A204.1 (cell line): ENCODE measurements around the gene ATG14.
"Not testable (repeated sequence)": the region's sequence is repeated elsewhere in the genome, so short reads cannot be mapped to it uniquely, and the experiment has no call there.

Experiments
- FAIRE-seq: peaks from 2 replicates; lab custom pipeline; 2012; peaks lifted over from hg19 to GRCh38; lab: Jason Lieb, UNC

The ATG14 gene

GRCh38 chr14:55350461-55350860, 61.2 kb downstream of the ATG14 start:
- FAIRE-seq, result no peak

GRCh38 chr14:55349565-55349964, 62.1 kb downstream of the ATG14 start:
- no peak for FAIRE-seq

GRCh38 chr14:55348766-55349453, 62.7 kb downstream of the ATG14 start:
- FAIRE-seq, result no peak

GRCh38 chr14:55347748-55348147, 63.9 kb downstream of the ATG14 start:
- no peak for FAIRE-seq

GRCh38 chr14:55347040-55347439, 64.6 kb downstream of the ATG14 start:
- no peak for FAIRE-seq

- FAIRE-seq, result not testable (repeated sequence)
These were observed 67.0 kb downstream of the ATG14 start for GRCh38 chr14:55344582-55345163.

GRCh38 chr14:55341781-55342180, 69.8 kb downstream of the ATG14 start:
- FAIRE-seq, result no peak

GRCh38 chr14:55340482-55340881, 71.1 kb downstream of the ATG14 start:
- no peak for FAIRE-seq

GRCh38 chr14:55339770-55340169, 71.9 kb downstream of the ATG14 start:
- FAIRE-seq, result no peak

GRCh38 chr14:55336691-55337090, 74.9 kb downstream of the ATG14 start:
- FAIRE-seq, result no peak

- FAIRE-seq, result no peak
These were observed 75.5 kb downstream of the ATG14 start for GRCh38 chr14:55336162-55336561.

GRCh38 chr14:55333711-55334485, 77.7 kb downstream of the ATG14 start:
- FAIRE-seq, result no peak

- no peak for FAIRE-seq
These were observed 78.7 kb downstream of the ATG14 start for GRCh38 chr14:55332654-55333570.

GRCh38 chr14:55329999-55330710, 81.5 kb downstream of the ATG14 start:
- FAIRE-seq, result no peak

- FAIRE-seq, result no peak
These were observed 83.3 kb downstream of the ATG14 start for GRCh38 chr14:55328317-55328716.

GRCh38 chr14:55327179-55327578, 84.5 kb downstream of the ATG14 start:
- no peak for FAIRE-seq

- FAIRE-seq, result no peak
These were observed 86.8 kb downstream of the ATG14 start for GRCh38 chr14:55324812-55325211.

- no peak for FAIRE-seq
These were observed 87.7 kb downstream of the ATG14 start for GRCh38 chr14:55323910-55324309.

- FAIRE-seq, result no peak
These were observed 92.9 kb downstream of the ATG14 start for GRCh38 chr14:55318694-55319093.

GRCh38 chr14:55317542-55318306, 93.9 kb downstream of the ATG14 start:
- FAIRE-seq, result no peak

- FAIRE-seq, result no peak
These were observed 95.1 kb downstream of the ATG14 start for GRCh38 chr14:55316564-55316963.
